Epidermal melanocyte (primary cell): ENCODE data around the gene STXBP6.
"Not testable (repeated sequence)": the region's sequence is repeated elsewhere in the genome, so short reads cannot be mapped to it uniquely, and the experiment has no call there.

Experiments used
- DNase-seq: peaks from one replicate; pipeline ENCODE4 v3.0.0; 2011; ENCODE audit warnings: low spot score; ENCODE audit not compliant: insufficient read length

Gene STXBP6

DNA sequence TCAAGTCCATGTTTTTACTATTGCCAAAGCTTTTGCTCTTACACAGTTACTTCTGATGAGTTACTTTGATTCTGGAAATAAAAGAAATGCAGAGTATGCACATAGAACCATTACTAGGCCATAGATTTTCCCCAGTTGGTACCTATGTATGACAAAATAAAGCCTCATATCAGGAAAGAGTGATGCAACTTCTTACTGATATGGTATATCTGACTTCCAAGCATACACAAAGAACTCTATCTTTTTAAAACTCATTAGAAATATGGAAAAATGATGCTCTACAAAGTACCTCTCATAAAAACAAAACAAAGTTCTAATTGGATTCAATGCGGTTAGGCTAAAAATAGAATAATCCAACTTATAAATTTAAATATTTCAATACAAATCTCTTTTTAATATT, 92.1 kb downstream of the STXBP6 start:
- DNase-seq, result no peak

DNA sequence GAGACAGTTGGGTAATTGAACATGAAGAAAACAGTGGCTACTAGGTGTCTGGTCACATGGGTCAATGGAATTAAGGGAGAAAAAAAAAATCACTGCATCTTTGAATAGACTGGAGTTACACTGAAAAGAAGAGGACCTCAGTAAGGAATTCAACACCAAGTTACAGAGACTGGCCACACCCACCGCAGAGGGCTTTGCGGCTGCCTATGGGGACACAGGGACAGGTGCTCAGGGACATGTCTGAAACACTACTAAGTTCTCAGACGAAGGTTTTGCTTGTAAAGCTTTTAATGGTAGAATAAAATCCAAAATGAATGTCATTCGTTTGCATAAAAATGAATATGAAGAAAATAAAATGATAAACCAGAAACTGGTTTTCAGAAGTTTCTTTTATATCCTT, 93.8 kb downstream of the STXBP6 start:
- no peak for DNase-seq

DNA sequence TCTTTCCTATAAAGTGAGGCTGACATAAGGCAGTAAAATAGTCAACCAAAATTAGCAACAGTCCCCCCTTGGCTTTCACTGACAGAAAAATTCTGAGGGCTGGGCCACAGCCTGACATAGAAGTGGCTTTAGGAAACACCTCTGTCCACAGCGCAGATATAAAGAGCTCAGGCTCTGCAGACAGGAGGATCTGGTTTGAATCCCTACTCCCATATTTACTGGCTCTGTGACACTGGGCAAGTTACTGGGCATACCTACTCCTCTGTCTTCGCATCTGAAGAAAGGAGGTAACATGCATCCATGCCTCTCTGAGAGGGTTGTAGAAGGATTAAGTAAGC, 95.3 kb downstream of the STXBP6 start:
- no peak for DNase-seq

DNA sequence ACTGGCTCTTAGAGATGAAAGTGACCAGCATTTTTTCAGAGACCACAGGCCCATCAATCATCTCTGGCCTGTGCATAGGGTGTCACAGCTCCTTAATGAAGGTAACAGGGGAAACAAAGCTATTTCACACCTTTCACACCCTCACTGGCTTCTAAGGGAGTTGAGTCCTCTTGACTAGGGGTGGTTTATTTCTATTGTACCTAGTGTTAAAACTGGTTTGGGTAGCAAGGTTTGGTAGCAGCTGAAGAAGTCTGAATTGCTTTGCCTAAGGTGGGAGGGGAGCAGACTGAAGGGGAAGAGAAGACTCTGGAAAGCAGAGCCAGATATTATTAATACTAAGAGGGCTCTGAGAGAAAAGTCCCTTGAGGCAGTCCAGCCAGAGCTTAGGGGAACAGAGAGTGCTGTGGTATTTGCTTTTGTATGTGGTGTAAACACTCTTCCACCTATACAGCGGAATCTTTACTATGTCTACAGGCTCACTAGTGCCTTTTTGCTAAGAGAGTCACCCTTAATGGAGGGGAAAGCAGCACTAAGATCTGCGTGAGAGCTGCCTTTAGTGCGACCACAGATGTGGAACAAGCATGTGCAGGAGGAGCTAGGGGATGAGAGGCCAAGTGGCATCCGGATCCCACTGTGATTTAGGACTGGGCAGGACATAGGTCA, 95.8 kb downstream of the STXBP6 start:
- no peak for DNase-seq

DNA sequence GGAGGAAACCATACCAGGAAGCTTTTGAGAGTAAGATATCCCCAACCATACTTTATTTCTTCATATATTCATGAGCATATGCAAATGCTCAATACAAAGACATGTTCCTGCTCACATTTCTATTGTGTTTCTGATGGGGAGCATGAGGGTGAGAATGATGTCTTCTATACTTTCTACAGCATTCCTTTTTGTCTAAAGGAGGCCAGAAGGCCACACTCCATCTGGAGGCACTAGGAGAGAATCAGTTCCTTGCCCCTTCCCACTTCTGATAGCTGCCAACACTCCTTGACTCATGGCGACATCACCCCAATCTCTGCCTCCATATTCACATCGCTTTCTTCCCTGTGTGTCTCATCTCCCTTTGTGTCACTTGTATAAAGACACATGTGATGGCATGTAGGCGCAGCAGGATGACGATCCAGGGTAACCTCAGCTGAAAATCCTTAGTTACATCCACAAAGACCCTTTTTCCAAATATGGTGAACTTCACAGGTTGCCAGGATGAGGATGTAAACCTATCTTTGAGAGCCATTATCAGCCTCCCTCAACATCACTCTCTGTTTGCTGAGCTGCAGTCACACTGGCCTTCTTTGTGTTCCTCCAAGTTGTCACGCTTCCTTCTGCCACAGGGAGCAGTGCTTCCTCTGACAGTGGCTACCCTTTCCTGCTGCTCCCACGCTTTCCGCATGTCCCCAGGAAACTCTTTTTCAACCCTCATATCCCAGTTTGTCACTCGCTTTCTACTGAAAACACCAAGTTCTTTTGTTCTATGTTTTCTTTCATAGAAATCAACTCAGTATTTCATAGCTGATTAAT, 96.9 kb downstream of the STXBP6 start:
- peak; percentile 36 for DNase-seq

DNA sequence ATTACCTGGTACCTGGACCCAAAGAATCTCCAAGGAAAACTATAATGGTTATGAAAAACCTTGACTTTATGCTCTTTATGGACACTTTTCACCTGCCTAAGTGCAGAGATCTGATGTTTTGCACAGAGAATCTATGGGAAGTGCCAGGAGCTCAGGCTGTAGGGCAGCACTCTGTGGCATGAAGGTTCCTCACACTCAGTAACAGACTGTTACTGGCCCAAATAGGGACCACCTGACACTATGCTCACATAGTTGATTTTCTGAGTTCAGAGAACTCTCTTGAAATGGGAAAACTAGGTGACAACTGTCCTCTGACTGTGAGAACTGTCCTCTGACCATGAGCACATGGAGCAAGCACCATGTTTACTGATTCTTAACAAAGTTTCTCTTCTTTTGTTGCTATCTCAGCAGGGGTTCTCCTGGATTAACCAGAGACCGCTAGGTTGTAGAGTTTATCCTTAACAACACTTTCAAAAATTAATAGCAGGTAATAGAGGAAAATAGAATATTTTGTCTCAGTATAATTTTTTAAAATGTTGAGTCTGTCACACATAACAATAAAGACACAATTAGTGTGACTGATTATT, 101.6 kb downstream of the STXBP6 start:
- no peak for DNase-seq

DNA sequence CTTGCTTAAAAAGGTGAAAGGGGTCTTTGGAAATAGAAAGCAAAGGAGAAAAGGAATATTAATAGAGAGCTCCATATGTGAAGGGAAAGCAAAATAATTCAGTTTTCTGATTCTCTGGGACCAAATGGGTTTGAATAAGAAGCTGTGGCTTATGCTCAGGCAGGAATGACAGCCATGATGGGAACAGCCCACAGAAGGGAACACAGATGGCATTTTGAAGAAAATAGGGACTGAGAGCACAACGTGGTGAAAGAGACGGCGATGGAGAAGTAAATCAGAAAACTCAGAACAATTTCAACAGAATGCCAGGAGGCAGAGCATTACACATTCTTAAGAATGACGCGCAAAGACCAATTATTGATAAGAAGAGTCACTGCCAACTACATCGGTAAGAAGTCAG, 102.8 kb downstream of the STXBP6 start:
- DNase-seq, result no peak

DNA sequence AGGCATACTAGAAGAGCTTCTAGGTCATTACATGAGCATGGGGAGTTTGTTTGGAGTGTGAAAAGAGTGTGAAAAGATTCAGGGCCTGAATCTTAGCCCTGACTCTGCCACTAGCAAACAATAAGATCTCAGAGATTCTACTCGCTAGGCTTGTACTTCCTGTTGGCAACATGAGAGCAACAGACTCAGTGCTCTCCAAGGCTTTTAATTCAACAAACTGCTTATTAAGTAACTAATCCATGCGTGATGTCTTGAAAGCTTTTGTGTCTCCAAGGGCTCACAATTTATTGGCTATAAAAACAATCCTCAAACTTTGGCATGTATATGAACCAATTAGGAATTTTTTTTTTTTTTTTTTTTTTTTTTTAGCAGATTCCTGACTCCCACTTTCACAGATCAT, 105.1 kb downstream of the STXBP6 start:
- DNase-seq, result peak; percentile 41

DNA sequence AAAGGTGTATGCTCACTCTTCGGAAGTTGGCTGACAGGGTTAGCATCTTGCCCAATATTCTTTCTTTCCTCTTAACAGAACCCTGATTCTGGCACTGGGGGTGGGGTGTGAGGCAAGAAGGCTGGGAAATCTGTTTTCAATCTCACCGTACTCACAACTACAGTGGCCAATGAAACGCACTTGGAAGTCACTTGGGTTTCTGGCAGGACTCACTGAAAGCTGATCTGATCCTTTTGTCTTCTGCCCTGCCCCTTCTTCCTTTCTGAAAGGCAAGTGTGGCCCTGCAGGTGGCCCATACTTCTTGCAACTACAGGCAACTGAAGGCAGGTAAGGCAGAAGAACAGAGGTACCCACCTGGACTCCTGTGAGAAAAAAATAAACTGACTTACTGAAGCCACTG, 106.9 kb downstream of the STXBP6 start:
- no peak for DNase-seq

DNA sequence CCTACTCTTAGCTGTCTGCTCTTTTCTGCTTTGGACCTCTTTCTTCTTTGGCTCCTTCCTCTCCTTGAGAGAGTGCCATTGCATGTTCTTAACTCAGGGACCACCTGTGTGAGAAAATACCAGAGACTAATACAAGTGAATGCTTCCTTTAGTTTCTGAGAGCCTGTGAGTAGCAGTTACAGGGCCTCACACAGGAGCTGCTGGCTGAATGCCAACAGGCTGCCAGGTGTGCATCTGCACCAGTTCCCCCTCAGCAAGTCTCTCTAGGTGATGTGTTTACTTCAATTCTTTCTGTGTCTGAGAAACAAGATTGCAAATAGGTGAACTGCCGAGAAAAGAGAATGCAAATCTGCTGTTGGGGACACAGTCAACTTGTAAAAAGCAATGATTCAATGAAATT, 108.2 kb downstream of the STXBP6 start:
- no peak for DNase-seq

DNA sequence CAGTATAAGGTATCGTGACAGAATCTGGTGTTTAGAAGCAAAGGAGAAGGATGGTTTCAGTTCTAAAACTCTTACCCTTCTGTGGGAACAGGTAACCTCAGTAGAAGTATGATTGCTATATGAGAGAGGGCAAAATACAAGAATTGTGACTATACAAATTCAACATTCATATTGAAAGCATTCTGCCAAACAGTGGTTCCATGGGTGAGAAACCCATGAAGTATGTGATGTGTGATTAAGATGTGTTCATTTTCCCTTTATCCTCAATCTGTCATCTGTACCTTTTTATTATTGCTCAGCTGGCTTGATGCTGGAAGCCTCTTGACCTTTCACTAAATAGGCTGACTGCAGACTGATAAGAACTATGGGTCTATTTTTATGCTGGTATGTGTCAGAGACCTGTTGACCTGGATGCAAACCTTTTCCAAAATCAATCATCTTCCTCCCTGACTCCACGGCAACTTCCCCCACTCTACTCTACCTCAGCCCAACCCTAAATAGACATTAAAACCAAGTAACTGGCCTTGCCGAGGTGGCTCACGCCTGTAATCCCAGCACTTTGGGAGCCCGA, 109.6 kb downstream of the STXBP6 start:
- DNase-seq, result no peak

DNA sequence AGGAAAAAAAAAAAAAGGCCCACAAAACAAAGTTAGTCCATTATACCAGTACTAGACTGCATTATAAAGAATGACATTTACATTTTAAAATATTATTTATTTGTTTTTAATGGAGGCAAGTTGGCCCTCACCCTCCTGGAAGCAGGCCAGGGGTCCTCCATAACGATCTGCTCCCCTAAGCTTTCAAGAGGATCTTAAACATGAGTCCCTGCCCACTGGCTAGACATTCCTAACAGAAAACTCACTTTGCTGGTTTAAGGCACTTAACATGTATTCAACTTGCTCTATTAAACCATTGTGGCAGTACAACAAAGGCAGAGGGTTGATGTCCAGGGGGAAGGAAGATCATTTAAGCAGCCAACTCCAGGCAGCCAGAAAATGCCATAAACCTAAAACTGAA, 111.4 kb downstream of the STXBP6 start:
- no peak for DNase-seq

DNA sequence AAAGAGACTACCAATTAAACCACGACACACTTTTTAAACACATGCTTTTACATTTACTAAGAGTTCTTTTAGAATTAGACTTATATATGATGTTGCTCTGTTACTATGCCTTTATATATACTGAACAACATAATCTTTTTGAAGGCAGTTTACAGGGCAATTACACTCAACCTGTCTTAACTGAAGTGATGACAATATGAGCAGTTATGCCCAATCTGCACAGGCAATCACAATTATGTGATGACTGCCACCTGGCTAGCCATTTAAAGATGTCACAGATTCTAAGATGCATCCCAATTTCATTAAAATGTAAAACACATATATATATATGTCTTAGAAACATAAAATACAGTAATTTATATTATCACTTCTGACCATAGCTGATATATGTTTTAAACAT, 112.6 kb downstream of the STXBP6 start:
- DNase-seq, result no peak

DNA sequence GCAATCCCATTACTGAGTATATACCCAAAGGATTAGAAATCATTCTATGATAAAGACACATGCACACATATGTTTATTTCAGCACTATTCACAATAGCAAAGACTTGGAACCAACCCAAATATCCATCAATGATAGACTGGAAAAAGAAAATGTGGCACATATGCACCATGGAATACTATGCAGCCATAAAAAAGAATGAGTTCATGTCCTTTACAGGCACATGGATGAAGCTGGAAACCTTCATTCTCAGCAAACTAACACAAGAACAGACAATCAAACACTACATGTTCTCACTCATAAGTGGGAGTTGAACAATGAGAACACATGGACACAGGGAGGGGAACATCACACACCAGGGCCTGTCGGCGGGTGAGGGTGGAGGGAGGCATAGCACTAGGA, 113.2 kb downstream of the STXBP6 start:
- DNase-seq, result not testable (repeated sequence)

DNA sequence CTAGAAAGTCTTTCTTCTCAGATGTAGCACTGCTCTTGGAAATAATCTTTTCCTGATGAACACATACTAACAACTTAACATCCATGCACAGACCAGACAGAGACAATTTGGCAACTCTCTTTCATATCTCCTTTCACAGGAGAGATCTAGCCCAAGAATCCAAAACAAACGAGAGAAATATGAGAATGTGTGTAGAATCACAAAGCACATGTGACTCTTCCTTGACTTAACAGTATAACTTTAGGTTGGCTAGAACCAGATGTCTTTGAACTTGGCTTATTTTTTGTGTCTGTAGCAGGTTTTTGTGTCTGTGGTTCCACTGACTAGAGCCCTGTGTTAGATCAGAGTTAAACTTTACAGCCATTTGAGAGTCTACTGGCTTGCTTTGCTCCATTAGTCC, 114.2 kb downstream of the STXBP6 start:
- DNase-seq, result no peak

DNA sequence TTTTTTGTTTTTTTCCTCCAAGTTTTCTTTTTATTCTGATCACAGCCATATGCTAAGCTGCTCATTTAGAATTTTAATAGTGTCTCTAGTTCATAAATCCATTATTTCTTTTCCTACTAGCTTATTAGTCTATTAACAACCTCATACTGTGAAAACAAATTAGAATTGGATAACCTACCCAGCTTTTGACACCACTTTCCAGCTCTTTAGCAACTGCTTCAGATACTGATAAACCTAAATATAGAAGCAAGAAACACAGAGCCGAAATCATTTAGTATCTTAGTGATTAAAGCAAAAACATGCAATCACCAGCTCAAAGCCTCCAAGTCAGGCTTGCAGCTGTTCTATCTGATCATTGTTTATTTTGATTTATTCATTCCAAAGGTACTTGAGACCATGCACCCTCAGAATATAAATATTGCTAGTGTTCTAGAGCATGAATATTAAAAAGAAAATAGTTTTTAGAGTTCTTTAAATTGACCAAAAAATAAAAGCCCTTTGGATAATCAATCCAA, 121.5 kb downstream of the STXBP6 start:
- no peak for DNase-seq

DNA sequence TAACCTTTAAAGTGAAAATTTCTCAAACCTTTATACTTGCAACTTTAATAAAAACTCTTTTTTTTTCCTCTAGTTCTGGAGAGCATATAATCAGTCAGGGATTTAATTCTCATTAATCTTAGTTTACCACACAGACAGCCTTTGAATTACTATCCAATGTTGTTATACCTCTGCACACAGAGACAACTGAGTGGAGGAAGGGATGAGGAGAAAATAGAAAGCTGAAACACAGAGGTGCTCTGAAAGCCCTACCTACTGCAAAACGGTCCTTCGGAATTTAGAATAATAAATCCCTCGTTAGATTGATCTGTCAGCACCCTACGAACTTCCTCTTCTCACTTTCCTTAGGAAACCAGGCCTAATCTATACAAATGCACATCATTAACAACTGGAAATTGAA, 122.1 kb downstream of the STXBP6 start:
- no peak for DNase-seq

DNA sequence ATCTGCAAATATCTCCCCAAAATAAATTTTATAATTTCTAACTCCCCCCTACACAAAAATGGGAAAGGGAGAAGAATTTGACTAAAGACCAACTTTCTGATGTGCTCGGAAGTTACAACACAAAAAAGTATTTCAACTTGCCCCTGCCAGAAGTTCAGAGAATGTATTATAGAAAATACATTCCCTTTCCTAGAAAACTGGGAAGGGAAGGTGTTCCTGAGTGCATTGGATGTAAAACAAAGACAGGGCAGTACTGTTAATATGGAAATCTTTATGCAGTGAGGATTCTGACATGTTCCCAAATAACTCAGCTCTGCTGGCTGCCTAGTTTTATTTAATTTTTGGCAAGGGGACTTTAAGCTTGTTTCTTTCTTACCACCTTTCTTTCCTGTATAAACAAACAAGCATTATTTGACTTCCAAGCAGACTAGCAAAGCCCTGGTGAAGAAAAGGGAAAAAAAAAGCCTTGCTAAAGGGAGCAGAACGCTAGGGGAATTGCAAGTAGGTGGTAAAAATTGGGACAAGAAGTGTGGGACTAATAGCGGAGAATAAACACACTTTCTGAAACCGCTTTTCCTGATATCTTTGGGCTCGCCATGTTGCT, 124.1 kb downstream of the STXBP6 start:
- no peak for DNase-seq

DNA sequence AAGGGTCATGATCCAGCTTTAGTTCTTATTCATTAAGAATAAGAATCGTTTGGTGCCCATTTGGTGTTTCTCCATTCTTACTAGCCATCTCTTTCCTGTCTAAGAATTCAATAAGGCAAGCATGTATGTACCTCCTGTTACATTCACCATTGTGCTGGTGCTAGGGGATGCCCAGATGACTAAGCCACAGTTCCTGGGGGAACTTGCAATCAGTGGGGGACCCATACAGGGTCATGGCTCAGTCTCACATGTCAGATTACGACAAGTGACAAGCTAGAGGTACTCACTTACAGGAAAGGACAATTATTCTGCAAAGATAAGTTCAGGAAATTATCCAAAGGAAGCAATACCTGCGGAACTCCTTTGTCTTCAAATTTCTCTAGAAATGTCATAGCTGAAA, 125.4 kb downstream of the STXBP6 start:
- DNase-seq, result no peak

DNA sequence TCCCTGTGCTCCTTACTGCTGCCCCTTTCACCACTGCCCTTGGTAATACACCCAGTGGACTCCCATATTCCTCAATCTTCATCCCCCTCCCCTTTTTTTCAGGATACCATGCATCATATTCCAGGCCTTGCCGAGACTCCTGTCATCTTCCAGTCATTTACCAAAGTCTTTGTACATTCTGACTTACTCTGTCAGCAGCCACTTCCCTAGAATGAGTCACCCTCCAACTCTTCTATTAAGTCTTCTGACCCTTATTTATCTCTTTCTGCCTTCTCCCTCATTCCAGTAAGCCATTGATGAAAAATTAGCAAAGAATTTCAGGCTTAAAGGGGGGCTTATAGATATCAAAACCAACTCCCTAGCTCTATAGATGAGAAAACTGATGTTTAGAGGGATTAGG, 128.0 kb downstream of the STXBP6 start:
- no peak for DNase-seq

DNA sequence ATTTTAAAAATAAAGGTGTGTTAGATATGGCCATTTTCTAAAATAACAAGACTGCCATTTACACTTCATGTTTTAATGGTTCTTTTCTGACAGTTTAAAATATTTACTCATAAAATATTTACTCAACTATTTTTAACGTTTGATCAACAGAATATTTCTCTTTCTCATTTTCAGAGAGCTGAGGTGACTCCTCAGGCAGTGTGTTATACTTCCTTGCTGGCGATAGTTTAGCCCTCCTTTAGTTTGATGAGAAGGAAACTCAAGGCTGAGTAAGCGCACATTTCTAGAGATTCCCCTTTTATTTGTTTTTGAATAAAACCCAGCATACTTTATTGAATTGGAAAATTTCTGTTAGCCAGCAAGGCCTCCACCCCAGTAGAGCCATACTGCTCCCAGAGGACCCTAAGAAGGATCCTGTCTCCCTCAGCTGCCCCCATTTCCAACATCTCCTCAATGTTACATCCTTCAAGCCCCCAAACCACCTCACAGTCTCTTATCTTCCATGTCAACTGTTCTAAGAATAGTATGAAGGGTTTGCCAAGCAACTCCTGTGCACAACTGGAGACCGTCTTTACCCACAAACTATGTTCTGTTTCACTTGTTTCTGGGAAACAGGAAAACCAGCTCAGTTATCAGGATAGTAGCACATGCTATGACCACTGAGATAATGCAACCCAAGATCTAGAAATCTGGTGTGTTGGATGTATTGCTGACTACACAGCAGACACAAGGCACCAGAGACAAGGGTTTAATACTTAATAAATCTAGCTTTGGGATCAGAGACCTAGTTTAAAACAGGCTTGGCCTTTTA, 129.5 kb downstream of the STXBP6 start:
- no peak for DNase-seq
